H9 (cell line): ENCODE measurements around the gene RNF13. TPM values are rescaled to one million over a fixed set of nuclear protein-coding genes. Genes with fewer than 3 reads are reported as not detected.

Source experiments
- DNase-seq: peaks from one replicate; pipeline ENCODE4 v3.0.0-alpha.2; 2017
- H2AFZ ChIP-seq: one replicate; pipeline ENCODE4 v1.6.1; 2013; ENCODE audit warnings: mild to moderate bottlenecking, low read length, control low read depth, moderate library complexity
- H2AK5ac ChIP-seq: 2 replicates; pipeline ENCODE4 v1.6.1; 2013; ENCODE audit warnings: low read length, control low read depth, mixed read lengths; ENCODE audit not compliant: insufficient read length
- H2BK120ac ChIP-seq: one replicate; pipeline ENCODE4 v1.6.1; 2013; ENCODE audit warnings: low read depth, mild to moderate bottlenecking, low read length, control low read depth, inconsistent platforms; ENCODE audit not compliant: poor library complexity, severe bottlenecking
- H2BK12ac ChIP-seq: 2 replicates; pipeline ENCODE4 v1.6.1; 2013; ENCODE audit warnings: low read length, control low read depth, mixed read lengths, low read depth; ENCODE audit not compliant: insufficient read length
- H2BK15ac ChIP-seq: 2 replicates; pipeline ENCODE4 v1.6.1; 2013; ENCODE audit warnings: low read depth, low read length, control low read depth
- H2BK20ac ChIP-seq: one replicate; pipeline ENCODE4 v1.6.1; 2013; ENCODE audit warnings: low read depth, mild to moderate bottlenecking, low read length, control low read depth, inconsistent platforms; ENCODE audit not compliant: poor library complexity, severe bottlenecking
- H2BK5ac ChIP-seq: 2 replicates; pipeline ENCODE4 v1.6.1; 2013; ENCODE audit warnings: low read length, control low read depth, mixed read lengths; ENCODE audit not compliant: insufficient read length
- H3K14ac ChIP-seq: 2 replicates; pipeline ENCODE4 v1.6.1; 2013; ENCODE audit warnings: low read length, control low read depth; ENCODE audit not compliant: insufficient read depth
- H3K18ac ChIP-seq: 2 replicates; pipeline ENCODE4 v1.6.1; 2013; ENCODE audit warnings: low read depth, mild to moderate bottlenecking, mixed read lengths, low read length, control low read depth; ENCODE audit not compliant: insufficient read length
- H3K23ac ChIP-seq: 2 replicates; pipeline ENCODE4 v1.6.1; 2013; ENCODE audit warnings: low read length, control low read depth, mixed read lengths, low read depth; ENCODE audit not compliant: insufficient read length
- H3K23me2 ChIP-seq: 2 replicates; pipeline ENCODE4 v1.6.1; 2013; ENCODE audit warnings: low read depth, mild to moderate bottlenecking, mixed read lengths, low read length, control low read depth; ENCODE audit not compliant: insufficient read length, poor library complexity, severe bottlenecking
- H3K27ac ChIP-seq: 2 replicates; pipeline ENCODE4 v1.5.1; 2013; ENCODE audit warnings: low read length, control low read depth, mixed read lengths, low read depth; ENCODE audit not compliant: insufficient read length
- H3K27me3 ChIP-seq: 2 replicates; pipeline ENCODE4 v1.6.1; 2013; ENCODE audit warnings: low read length, control low read depth, inconsistent platforms; ENCODE audit not compliant: insufficient read depth
- H3K4ac ChIP-seq: 2 replicates; pipeline ENCODE4 v1.6.1; 2013; ENCODE audit warnings: low read depth, mild to moderate bottlenecking, control low read depth, inconsistent platforms, low read length, moderate library complexity
- H3K4me1 ChIP-seq: 2 replicates; pipeline ENCODE4 v1.6.1; 2013; ENCODE audit warnings: low read length, control low read depth, inconsistent platforms; ENCODE audit not compliant: insufficient read depth
- H3K4me2 ChIP-seq: 2 replicates; pipeline ENCODE4 v1.6.1; 2013; ENCODE audit warnings: low read length, control low read depth, mixed read lengths; ENCODE audit not compliant: insufficient read length, insufficient read depth
- H3K56ac ChIP-seq: 2 replicates; pipeline ENCODE4 v1.6.1; 2013; ENCODE audit warnings: low read depth, mild to moderate bottlenecking, mixed read lengths, low read length, control low read depth; ENCODE audit not compliant: insufficient read length
- H3K79me1 ChIP-seq: 2 replicates; pipeline ENCODE4 v1.6.1; 2013; ENCODE audit warnings: low read depth, mild to moderate bottlenecking, moderate library complexity, low read length, control low read depth, inconsistent platforms; ENCODE audit not compliant: insufficient read depth, poor library complexity, severe bottlenecking
- H3K79me2 ChIP-seq: 2 replicates; pipeline ENCODE4 v1.6.1; 2013; ENCODE audit warnings: low read length, control low read depth, inconsistent platforms; ENCODE audit not compliant: insufficient read depth
- H3K9ac ChIP-seq: 2 replicates; pipeline ENCODE4 v1.6.1; 2013; ENCODE audit warnings: low read length, control low read depth, mixed read lengths; ENCODE audit not compliant: insufficient read length; ENCODE audit errors: extremely low read depth
- H3K9me3 ChIP-seq: one replicate; pipeline ENCODE4 v1.6.1; 2013; ENCODE audit warnings: low read depth, low read length, inconsistent platforms; ENCODE audit not compliant: control insufficient read depth
- H3T11ph ChIP-seq: one replicate; pipeline ENCODE4 v1.6.1; 2013; ENCODE audit warnings: mild to moderate bottlenecking, low read length, control low read depth, inconsistent platforms
- H4K20me1 ChIP-seq: one replicate; pipeline ENCODE4 v1.6.1; 2013; ENCODE audit not compliant: control insufficient read depth, insufficient read length, insufficient read depth
- H4K5ac ChIP-seq: 2 replicates; pipeline ENCODE4 v1.6.1; 2013; ENCODE audit warnings: low read depth, mild to moderate bottlenecking, mixed read lengths, low read length, control low read depth; ENCODE audit not compliant: insufficient read length
- H4K8ac ChIP-seq: replicated peaks from 2 replicates; pipeline ENCODE4 v1.6.1; 2013; ENCODE audit warnings: low read length, control low read depth, mixed read lengths, low read depth; ENCODE audit not compliant: insufficient read length
- H4K91ac ChIP-seq: 2 replicates; pipeline ENCODE4 v1.6.1; 2013; ENCODE audit warnings: low read depth, mild to moderate bottlenecking, moderate library complexity, mixed read lengths, low read length, control low read depth; ENCODE audit not compliant: insufficient read length
- H3K27ac Mint-ChIP-seq, 3 experiments: 2 replicates in 2 of 3; 3 replicates in 1 of 3; pipeline ENCODE4 v1.8.0; 2020 to 2021; ENCODE audit warnings: mixed read lengths in 3 of 3, mild to moderate bottlenecking in 1 of 3, moderate library complexity in 1 of 3
- H3K27me3 Mint-ChIP-seq: 2 replicates; pipeline ENCODE4 v1.8.0; 2021; ENCODE audit warnings: low read depth, mild to moderate bottlenecking, moderate library complexity, mixed read lengths
- H3K36me3 Mint-ChIP-seq, 3 experiments: 2 replicates in 2 of 3; 3 replicates in 1 of 3; pipeline ENCODE4 v1.8.0; 2020 to 2021; ENCODE audit warnings: low read depth in 3 of 3, mixed read lengths in 3 of 3; ENCODE audit not compliant: insufficient read depth in 1 of 3
- H3K4me1 Mint-ChIP-seq, 2 experiments: 2 replicates each; pipeline ENCODE4 v1.8.0; 2020; ENCODE audit warnings: mixed read lengths in 2 of 2
- H3K4me3 Mint-ChIP-seq, 2 experiments: 2 replicates in 1 of 2; 3 replicates in 1 of 2; pipeline ENCODE4 v1.8.0; 2020 to 2021; ENCODE audit warnings: mild to moderate bottlenecking in 2 of 2, mixed read lengths in 2 of 2, moderate library complexity in 1 of 2
- H3K9me3 Mint-ChIP-seq, 2 experiments: 2 replicates in 1 of 2; 3 replicates in 1 of 2; pipeline ENCODE4 v1.8.0; 2020; ENCODE audit warnings: mild to moderate bottlenecking in 2 of 2, mixed read lengths in 2 of 2, moderate library complexity in 1 of 2
- CTCF ChIP-seq: fragments of 200-600 bp; sonication (generic); conservative IDR thresholded peaks from 3 replicates; pipeline ENCODE4 v1.8.0; 2021; ENCODE audit warnings: antibody characterized with exemption, mild to moderate bottlenecking
- WGBS: extraction: QIAGEN DNeasy Blood & Tissue Kit; methylation state at CpG from one replicate; pipeline ENCODE4 v1.1.7; 2013; ENCODE audit warnings: missing lambda C conversion rate, low lambda C conversion rate, mixed read lengths; ENCODE audit not compliant: insufficient read length; ENCODE audit errors: extremely low coverage; 5-methylcytosine and 5-hydroxymethylcytosine counted together
- total RNA-seq: library from RNA; stranded (reverse); gene quantifications from 2 replicates; pipeline ENCODE4 v1.2.1, GENCODE V29; 2021

The RNF13 gene
- total RNA-seq, 1 experiment from 2014 or later, result 23.4 TPM

- no peaks in the 10 kb centered on the region for H4K20me1 ChIP-seq
- Mint-ChIP-seq H3K27me3 (no peaks in the 10 kb centered on the region; the same call in 1 of the 2 replicates), H3K4me1 (no peaks in the 10 kb centered on the region), H3K9me3 (peaks cover 44 to 50% of the 10 kb centered on the region in 2 experiments), H3K4me3 (no peak overlapping the region), H3K27ac (no peak overlapping the region), H3K36me3 (peaks cover 60 to 85% (median 81%) of the 10 kb centered on the region in 3 experiments)
- no peak overlapping the region for H3K56ac ChIP-seq
- H2BK20ac ChIP-seq, result no peak overlapping the region
- no peak overlapping the region for H4K5ac ChIP-seq
- no peak overlapping the region for H4K91ac ChIP-seq
- H3K4me1 ChIP-seq, result no peaks in the 10 kb centered on the region
- H3K9ac ChIP-seq, result no peak overlapping the region
- H3K18ac ChIP-seq, result no peak overlapping the region
- H3K23me2 ChIP-seq, result no peaks in the 10 kb centered on the region
- H2BK15ac ChIP-seq, result no peak overlapping the region
- no peaks in the 10 kb centered on the region for H3K79me2 ChIP-seq
- H2AK5ac ChIP-seq, result no peak overlapping the region
- WGBS, result no CpG with 5 or more reads among the region's 7 CpGs
- no peaks in the 10 kb centered on the region for H3K9me3 ChIP-seq
- H3K27me3 ChIP-seq, result no peaks in the 10 kb centered on the region
- H2BK5ac ChIP-seq, result no peak overlapping the region
- H3K14ac ChIP-seq, result no peak overlapping the region
- H3K27ac ChIP-seq, result no peak overlapping the region
- H2AFZ ChIP-seq, result no peak overlapping the region
- no peak overlapping the region for H3T11ph ChIP-seq
- H2BK120ac ChIP-seq, result no peak overlapping the region
- H4K8ac ChIP-seq, result no peak overlapping the region
- DNase-seq, result no peak
- H3K23ac ChIP-seq, result no peak overlapping the region
- TF ChIP-seq CTCF, result no peak
- H3K79me1 ChIP-seq, result no peaks in the 10 kb centered on the region
- no peak overlapping the region for H3K4ac ChIP-seq
- no peak overlapping the region for H3K4me2 ChIP-seq
- no peak overlapping the region for H2BK12ac ChIP-seq
Measured at GRCh38 chr3:149947231-149947630, 134.2 kb downstream of the RNF13 start.
